Measurements from ENCODE around the gene SLC3A2. TPM values are rescaled to one million over a fixed set of nuclear protein-coding genes. Genes with fewer than 3 reads are reported as not detected.
"Not testable (repeated sequence)": the region's sequence is repeated elsewhere in the genome, so short reads cannot be mapped to it uniquely, and the experiment has no call there.

Gene SLC3A2
- polyA plus RNA-seq: 111 TPM

DNA sequence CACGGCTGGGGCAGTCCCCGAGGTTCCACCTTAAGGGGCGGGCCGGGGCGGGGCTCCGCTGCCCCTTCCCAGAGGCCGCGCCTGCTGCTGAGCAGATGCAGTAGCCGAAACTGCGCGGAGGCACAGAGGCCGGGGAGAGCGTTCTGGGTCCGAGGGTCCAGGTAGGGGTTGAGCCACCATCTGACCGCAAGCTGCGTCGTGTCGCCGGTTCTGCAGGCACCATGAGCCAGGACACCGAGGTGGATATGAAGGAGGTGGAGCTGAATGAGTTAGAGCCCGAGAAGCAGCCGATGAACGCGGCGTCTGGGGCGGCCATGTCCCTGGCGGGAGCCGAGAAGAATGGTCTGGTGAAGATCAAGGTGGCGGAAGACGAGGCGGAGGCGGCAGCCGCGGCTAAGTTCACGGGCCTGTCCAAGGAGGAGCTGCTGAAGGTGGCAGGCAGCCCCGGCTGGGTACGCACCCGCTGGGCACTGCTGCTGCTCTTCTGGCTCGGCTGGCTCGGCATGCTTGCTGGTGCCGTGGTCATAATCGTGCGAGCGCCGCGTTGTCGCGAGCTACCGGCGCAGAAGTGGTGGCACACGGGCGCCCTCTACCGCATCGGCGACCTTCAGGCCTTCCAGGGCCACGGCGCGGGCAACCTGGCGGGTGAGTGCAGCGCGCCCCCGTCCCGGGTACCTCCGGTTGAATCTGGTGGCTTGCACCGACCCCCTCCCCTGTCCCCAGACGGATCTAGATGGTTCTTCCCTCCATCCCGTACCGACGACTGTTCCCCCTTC is at the start of gene SLC3A2:
Gene SLC3A2 (plus strand): TSS at position 94 of the 776 bp plus-strand sequence. CDS start 128 bp downstream, at position 222.
- peaks cover 24 to 52% (median 27%) of the 10 kb centered on the region in 3 donors for H3K4me1 Mint-ChIP-seq
- no peaks in the 10 kb centered on the region for H3K9me3 Mint-ChIP-seq
- no peaks in the 10 kb centered on the region for H3K27me3 Mint-ChIP-seq
- peak within 1 kb of the TSS; percentile 99 to 100 (median 100) for H3K4me3 Mint-ChIP-seq
- H3K27ac Mint-ChIP-seq: peak within 1 kb of the TSS; percentile 98 to 100 (median 100)
- peaks cover 8% of the 10 kb centered on the region for H3K36me3 Mint-ChIP-seq

DNA sequence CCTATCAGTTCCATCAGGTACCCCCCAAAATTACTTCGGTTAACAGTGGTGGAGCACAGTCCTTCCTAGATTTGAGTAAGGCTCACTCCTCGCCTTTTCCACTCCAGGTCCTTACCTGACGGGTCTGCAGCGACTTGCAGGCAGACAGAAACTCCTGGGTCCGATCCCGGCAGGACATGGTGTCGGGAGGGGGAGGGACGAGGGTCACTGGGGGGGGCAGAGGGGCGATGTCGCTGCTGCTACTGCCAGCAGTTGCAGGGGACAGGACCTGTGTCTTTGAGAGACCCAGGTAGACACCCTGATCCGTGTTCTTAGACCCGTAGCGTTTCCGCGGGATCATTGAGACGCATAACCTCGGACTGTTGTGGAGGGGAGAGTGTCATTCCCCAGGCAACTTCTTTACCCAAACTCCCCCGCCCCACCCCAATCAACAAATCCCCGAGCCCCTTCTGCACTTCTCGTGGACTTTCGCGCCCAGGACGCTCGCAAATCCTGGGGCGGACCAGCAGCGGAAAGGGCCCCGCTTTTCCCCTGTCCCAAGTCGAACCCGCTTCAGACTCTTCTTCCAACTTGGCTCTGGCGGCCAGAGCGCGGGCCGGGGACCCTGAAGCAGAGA is 49.7 kb upstream of the SLC3A2 start:
- Mint-ChIP-seq H3K9me3 (no peaks in the 10 kb centered on the region), H3K4me3 (peak overlapping the region; percentile 93 to 100 (median 96)), H3K36me3 (peaks cover 11% of the 10 kb centered on the region), H3K27ac (peak overlapping the region; percentile 94 to 99 (median 99)), H3K4me1 (peaks cover 17 to 28% (median 22%) of the 10 kb centered on the region in 3 donors), H3K27me3 (no peaks in the 10 kb centered on the region)

DNA sequence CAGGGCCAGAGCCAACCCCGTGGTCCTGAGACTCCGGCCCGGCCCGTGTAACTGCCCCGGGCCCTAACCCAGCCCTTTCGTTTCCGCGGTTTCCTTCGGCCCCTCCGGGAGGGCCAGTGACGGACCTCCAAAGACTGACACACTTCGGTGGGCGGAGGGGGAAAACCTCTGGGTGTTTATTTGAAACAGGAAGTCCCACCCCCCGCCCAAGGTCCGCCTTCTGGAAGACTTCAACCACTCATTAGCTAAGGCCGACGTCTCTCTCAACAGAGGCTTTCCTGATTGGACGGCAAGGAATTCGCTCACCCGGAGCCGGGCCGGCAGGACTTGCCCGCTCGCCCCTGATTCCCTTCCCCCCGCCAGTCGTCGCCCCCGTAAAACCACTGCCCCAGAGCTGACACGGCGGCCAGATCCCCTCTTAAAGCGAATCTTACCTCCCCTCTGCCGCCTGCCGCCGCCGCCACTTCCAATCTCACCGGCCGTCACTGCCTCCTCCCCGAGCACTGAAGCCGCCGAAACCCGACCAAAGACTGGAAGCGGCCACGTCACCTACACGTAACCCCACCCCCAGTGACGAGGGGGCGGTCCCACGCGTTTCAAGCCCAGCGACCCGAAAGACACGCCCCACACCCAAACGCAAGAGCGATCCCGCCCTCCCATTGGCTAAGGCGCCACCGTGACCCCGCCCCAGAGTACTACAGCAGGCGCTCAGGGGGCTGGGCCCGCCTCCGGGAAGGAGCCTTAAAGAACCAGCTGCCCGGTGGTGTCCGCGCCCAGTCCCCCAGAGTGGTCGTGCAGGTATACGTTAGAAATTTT is 49.0 kb upstream of the SLC3A2 start, which contains the start of gene STX5:
Gene STX5 (minus strand): TSS at position 532 of the 816 bp plus-strand sequence. CDS start 808 bp downstream, outside the sequence.
- H3K27ac Mint-ChIP-seq: peak within 1 kb of the TSS; percentile 94 to 99 (median 99)
- peak within 1 kb of the TSS; percentile 93 to 100 (median 96) for H3K4me3 Mint-ChIP-seq
- H3K27me3 Mint-ChIP-seq: no peaks in the 10 kb centered on the region
- peaks cover 11% of the 10 kb centered on the region for H3K36me3 Mint-ChIP-seq
- no peaks in the 10 kb centered on the region for H3K9me3 Mint-ChIP-seq
- peaks cover 17 to 28% (median 25%) of the 10 kb centered on the region in 3 donors for H3K4me1 Mint-ChIP-seq

DNA sequence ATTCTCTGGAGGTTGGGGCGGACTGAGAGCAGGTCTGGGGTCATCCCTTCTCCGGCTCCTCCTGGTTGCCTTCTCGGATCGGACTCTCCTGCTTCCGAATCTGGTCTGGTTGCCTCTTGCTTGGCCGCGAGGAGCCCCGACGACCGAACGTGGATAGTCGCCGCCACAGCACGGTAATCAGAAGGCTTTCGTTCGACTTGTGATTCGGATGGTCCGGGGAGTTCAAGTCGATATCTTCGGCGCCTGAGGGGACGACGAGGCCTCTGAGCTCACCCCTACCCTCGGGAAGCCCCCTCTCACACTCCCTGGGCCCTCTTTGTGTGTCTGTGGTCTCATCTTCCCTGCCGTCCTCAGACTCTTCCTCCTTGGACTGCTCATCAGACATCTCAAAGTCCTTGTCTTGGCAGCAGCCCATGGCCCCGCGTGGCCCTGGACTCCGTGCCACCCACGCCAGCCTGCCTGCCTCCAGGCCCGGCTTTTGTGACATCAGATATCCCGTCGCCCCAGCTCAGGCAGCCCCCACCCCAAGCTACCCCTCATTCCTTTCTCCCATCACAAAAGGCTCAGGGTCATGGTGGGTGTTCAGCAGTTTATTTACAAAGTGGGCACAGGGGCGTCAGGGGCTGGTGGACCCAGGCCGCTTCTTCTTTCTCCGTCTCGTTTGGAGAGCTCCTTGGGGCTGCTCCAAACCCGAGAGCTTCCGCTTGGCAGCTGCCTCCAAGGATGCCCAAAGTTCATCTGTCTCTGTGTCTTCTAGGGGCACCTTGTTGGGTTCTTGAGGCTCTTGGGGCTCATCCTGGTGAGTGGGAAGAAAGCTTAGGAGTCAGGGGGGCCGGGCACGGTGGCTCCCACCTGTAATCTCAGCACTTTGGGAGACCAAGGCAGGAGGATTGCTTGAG is 48.1 kb upstream of the SLC3A2 start, which contains the start of gene TEX54:
Gene TEX54 (minus strand): TSS at position 506 of the 899 bp plus-strand sequence.
- Mint-ChIP-seq H3K27me3 (no peaks in the 10 kb centered on the region), H3K9me3 (no peaks in the 10 kb centered on the region), H3K27ac (peak within 1 kb of the TSS; percentile 94 to 99 (median 99)), H3K4me1 (peaks cover 17 to 28% (median 27%) of the 10 kb centered on the region in 3 donors), H3K36me3 (peaks cover 11% of the 10 kb centered on the region), H3K4me3 (peak within 1 kb of the TSS; percentile 93 to 100 (median 96))

DNA sequence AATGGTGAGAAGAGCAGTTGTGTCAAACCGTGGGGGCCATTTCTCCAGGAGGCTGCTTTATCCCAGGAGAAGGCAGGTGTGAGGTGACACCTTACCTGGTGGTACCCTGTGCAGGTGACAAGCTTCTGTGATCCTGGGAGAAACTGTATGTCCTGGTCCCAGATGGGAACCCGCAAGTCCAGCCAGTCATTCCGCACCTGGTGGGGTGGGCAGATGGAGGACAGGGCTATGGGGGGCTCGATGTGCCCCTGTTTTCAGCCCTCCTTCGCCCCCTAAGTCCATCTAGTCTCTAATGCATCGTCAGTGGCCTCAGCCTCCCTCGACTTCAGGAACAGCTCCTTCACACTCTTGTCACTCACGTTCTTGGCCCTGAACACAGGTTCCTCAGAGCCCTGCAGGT is 45.4 kb upstream of the SLC3A2 start:
- Mint-ChIP-seq H3K27me3 (no peaks in the 10 kb centered on the region), H3K36me3 (peaks cover 9% of the 10 kb centered on the region), H3K4me3 (peak overlapping the region in 1 of 4 donors; percentile 10)

DNA sequence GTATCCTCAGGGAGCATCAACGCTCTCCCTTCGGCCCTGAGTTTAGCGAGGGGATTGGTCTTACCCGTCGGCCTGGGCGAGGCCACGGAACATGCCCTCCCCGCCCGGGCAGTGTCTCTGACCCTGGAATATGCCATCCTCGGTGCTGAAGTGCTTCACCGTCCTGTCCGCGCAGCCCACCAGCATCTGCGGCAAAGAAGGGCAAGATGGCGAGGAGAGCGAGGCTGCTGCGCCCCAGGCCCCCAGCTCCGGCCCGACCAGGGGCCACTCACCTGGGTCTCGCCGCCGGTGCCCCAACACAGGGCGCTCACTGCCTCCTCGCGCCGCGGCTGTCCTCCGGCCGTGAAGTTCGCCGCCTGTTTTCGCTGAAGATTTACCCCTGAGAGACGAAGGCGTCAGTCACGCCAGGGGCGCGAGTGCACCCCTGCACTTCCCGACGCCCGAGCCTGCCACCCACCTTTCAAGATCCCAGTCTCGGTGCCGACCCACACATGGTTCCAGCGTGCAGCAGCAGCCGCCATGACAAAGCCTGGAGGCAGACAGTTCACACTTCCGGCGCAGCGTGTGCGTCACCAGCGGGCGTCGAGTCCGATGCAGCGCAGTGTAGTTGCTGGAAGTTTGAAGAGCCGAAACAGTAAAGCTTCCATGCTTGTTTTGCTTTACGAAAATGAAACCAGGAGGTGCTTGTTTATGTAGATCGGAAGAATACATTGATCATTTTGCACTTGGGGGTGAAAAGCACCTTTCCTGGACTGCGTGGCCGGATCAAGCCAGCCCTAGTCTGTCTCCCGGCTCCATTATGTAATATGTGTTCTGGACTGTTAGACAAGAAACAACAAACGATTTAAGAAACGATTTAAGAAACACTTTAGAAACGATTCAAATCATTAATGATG is 41.4 kb upstream of the SLC3A2 start, which contains the start of gene WDR74:
Gene WDR74 (minus strand): TSS at position 541 of the 896 bp plus-strand sequence. CDS start 20 bp downstream, at position 521.
- Mint-ChIP-seq H3K27me3 (no peaks in the 10 kb centered on the region), H3K9me3 (no peaks in the 10 kb centered on the region), H3K27ac (no peak within 1 kb of the TSS), H3K36me3 (peaks cover 5% of the 10 kb centered on the region), H3K4me3 (no peak within 1 kb of the TSS), H3K4me1 (peaks cover 11 to 14% (median 12%) of the 10 kb centered on the region in 3 donors)

More for the DNA sequence above, 45.4 kb upstream of the SLC3A2 start:
- H3K27ac Mint-ChIP-seq: peak overlapping the region in 1 of 3 donors; percentile 41
- H3K4me1 Mint-ChIP-seq: peaks cover 18 to 31% (median 31%) of the 10 kb centered on the region in 3 donors
- H3K9me3 Mint-ChIP-seq: no peaks in the 10 kb centered on the region

DNA sequence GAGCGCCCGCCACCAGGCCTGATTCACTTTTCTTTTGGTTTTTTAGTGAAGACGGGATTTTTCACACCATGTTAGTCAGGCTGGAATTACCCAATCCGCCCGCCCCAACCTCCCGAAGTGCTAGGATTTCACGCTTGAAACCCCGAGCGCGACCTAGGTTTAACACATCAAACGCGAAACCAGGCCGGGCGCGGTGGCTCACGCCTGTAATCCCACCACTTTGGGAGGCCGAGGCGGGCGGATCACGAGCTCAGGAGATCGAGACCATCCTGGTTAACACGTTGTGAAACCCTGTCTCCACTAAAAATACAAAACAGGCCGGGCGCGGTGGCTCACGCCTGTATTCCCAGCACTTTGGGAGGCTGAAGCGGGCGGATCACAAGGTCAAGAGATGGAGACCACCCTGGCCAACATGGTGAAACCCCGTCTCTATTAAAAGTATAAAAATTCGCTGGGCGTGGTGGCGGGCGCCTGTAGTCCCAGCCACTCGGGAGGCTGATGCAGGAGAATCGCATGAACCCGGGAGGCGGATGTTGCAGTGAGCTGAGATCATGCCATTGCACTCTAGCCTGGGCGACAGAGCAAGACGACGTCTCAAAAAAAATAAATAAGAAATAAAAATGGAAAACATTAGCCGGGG is 39.9 kb upstream of the SLC3A2 start:
- not testable (repeated sequence) for H3K27ac Mint-ChIP-seq, H3K27me3 Mint-ChIP-seq

DNA sequence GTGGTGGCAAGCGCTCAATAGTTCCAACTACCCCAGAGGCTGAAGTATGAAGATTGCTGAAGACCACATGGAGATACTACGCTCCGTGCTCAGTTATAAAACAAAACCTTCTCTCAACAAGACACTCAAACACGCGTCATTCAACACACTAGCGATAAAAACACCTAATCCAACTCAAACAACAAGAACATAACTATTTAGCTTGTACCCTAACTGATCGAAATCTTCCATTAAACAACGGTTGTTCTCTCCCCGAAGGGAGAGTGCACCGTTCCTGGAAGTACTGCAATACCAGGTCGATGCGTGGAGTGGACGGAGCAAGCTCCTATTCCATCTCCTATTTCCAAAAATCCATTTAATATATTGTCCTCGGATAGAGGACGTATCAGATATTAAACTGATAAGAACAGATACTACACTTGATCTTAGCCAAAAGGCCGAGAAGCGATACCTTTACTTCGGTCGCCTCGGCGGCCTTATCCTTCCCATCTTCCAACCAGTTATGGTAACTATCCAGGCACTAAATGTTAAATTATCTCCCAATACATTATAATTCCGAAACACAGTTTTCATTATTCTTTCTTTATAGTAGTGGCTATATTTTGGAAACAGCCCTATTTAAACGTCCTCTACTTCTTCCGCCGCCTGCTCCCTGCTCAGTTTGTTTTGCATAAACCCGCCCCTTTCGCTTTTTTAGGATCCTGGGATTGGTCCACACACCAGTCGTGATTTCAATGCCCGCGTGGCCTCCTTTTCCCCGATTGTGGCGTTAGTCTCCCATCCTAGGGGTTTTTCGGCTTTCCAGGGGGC is 39.1 kb upstream of the SLC3A2 start:
- no peak overlapping the region for H3K27ac Mint-ChIP-seq
- H3K4me1 Mint-ChIP-seq: peaks cover 7 to 11% (median 11%) of the 10 kb centered on the region in 3 donors
- H3K36me3 Mint-ChIP-seq: no peaks in the 10 kb centered on the region
- H3K9me3 Mint-ChIP-seq: no peaks in the 10 kb centered on the region
- no peaks in the 10 kb centered on the region for H3K27me3 Mint-ChIP-seq
- no peak overlapping the region for H3K4me3 Mint-ChIP-seq

More for the DNA sequence above, 39.9 kb upstream of the SLC3A2 start:
- H3K4me3 Mint-ChIP-seq, H3K36me3 Mint-ChIP-seq, H3K9me3 Mint-ChIP-seq: not testable (repeated sequence)
- H3K4me1 Mint-ChIP-seq: peaks cover 7 to 13% (median 11%) of the 10 kb centered on the region in 3 donors

DNA sequence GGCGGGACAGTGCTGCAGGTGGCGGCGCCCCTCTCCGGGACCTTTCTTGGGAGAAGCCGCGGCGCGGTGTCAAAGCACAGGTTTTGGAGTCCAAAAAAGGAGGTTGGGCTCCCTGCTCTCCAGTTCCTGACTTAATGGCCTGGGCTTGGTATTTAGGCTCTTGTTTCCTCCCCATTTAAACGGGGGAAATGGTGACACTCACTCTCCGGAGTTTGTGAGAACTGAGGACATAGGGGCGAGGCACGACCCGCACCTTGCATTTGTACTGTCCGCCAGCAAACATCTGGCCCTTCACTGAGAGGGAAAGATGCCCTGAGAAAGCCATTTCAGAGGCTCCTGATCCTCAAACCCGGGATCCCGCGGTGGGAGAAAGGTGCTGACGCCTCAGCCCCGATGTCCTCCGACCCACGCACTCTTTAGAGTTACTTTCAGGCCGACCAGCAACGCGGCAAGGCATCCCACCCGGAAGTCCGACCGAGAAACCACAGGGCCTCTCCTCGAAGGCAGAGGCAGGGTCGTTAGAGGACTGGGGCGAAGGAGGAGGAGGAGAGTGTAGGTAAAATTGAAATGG is 38.4 kb upstream of the SLC3A2 start:
- H3K36me3 Mint-ChIP-seq: no peaks in the 10 kb centered on the region
- no peaks in the 10 kb centered on the region for H3K9me3 Mint-ChIP-seq
- no peak overlapping the region for H3K4me3 Mint-ChIP-seq
- H3K4me1 Mint-ChIP-seq: peaks cover 7 to 11% (median 10%) of the 10 kb centered on the region in 3 donors
- H3K27me3 Mint-ChIP-seq: no peaks in the 10 kb centered on the region
- H3K27ac Mint-ChIP-seq: no peak overlapping the region

DNA sequence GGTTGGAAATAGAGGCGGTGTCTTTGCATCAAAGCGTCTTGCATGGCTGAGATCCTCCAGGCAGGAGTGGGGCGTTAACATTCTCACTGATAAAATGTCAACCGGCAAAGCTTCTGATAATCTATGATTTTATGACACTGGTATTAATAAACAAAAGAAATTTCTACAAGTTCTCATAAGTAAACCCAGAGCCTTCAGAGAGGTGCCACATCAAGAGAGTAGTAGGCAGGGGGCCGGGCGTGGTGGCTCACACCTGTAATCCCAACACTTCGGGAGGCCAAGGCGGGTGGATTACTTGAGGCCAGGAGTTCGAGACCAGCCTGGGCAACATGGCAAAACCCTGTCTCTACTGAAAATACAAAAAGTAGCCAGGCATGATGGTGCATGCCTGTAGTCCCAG is 37.8 kb upstream of the SLC3A2 start:
- Mint-ChIP-seq H3K4me3 (peak overlapping the region in 1 of 4 donors; percentile 60), H3K4me1 (peaks cover 3 to 11% (median 6%) of the 10 kb centered on the region in 3 donors)
- not testable (repeated sequence) for H3K27me3 Mint-ChIP-seq, H3K36me3 Mint-ChIP-seq, H3K27ac Mint-ChIP-seq, H3K9me3 Mint-ChIP-seq

DNA sequence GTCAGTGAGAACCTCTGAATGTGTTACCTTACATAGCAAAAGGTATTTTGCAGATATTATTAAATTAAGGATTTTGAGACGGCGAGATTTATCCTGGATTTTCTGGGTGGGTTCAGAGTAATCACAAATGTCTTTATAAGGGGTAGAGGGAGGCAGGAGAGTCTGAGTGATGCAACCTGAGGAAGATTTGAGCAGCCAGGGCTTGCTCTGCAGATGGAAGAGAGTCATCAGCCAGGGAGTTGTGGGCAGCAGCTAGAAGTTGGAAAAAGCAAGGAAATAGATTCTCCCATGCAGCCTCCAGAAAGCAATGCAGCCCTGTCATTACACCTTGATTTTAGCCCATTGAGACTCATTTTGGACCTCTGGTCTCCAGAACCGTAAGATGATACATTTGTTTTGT is 37.2 kb upstream of the SLC3A2 start:
- peaks cover 3 to 11% (median 6%) of the 10 kb centered on the region in 3 donors for H3K4me1 Mint-ChIP-seq
- H3K9me3 Mint-ChIP-seq: no peaks in the 10 kb centered on the region
- peak overlapping the region in 1 of 3 donors; percentile 53 for H3K27ac Mint-ChIP-seq
- no peaks in the 10 kb centered on the region for H3K36me3 Mint-ChIP-seq
- no peak overlapping the region for H3K4me3 Mint-ChIP-seq
- H3K27me3 Mint-ChIP-seq: no peaks in the 10 kb centered on the region

DNA sequence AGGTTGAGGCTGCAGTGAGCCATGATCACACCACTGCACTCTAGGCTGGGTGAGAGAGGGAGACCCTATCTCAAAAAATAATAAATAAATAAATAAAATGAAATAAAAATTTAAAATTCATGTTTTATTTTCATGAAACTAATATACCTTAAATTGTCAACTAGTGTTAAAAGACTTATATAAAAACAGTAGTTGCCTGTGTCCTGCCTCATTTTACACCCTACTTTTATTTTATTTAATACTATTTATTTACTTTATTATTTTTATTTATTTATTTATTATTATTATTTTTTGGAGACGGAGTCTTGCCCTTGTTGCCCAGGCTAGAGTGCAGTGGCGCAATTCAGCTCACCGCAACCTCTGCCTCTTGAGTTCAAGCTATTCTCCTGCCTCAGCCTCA is 36.5 kb upstream of the SLC3A2 start:
- Mint-ChIP-seq H3K27me3 (no peaks in the 10 kb centered on the region), H3K27ac (no peak overlapping the region), H3K36me3 (no peaks in the 10 kb centered on the region), H3K9me3 (no peaks in the 10 kb centered on the region), H3K4me1 (peaks cover 3 to 14% (median 5%) of the 10 kb centered on the region in 3 donors), H3K4me3 (peak overlapping the region in 1 of 4 donors; percentile 57)
